Colonic mucosa (tissue), 4 donors: ENCODE data around the gene RBM47. TPM values are rescaled to one million over a fixed set of nuclear protein-coding genes. Genes with fewer than 3 reads are reported as not detected.
A peak's percentile ranks its signal among the peaks of the same experiment; 100 is the strongest.

Source experiments
- DNase-seq: peaks from one replicate; pipeline ENCODE4 v3.0.0-alpha.2; 2020
- H3K27ac ChIP-seq: fragments of 200-600 bp; one replicate; pipeline ENCODE4 v1.8.0; 2021
- H3K27me3 ChIP-seq: fragments of 200-600 bp; one replicate; pipeline ENCODE4 v1.8.0; 2021
- H3K36me3 ChIP-seq: fragments of 200-600 bp; one replicate; pipeline ENCODE4 v1.8.0; 2021
- H3K4me1 ChIP-seq: fragments of 200-600 bp; one replicate; pipeline ENCODE4 v1.8.0; 2021; ENCODE audit warnings: mild to moderate bottlenecking
- H3K4me3 ChIP-seq: fragments of 200-600 bp; one replicate; pipeline ENCODE4 v1.8.0; 2021
- H3K9ac ChIP-seq, 2 donors: one replicate each; pipeline ENCODE4 v1.7.0; 2013; ENCODE audit warnings: control low read depth in 2 of 2, low read depth in 2 of 2, low read length in 2 of 2
- H3K9me3 ChIP-seq: fragments of 200-600 bp; one replicate; pipeline ENCODE4 v1.8.0; 2021
- intact Hi-C: fragments of 100-400 bp; cut with DNase I; formaldehyde crosslinking; loops from one replicate; pipeline ENCODE4 v1.14.1; 2022
- total RNA-seq, 2 donors: library from RNA; stranded (reverse); fragmentation: NEBNext Ultra II Directional in 1 of 2; extraction: Animal tissue kit (Norgen Biotek cat#: 25700) in 1 of 2; gene quantifications; one replicate each; pipeline ENCODE4 v1.2.1, GENCODE V29; 2021
- TF ChIP-seq, protein P1 (sequence below): fragments of 200-600 bp; IDR thresholded peaks from one replicate; pipeline ENCODE4 v1.8.0; 2022; ENCODE audit warnings: antibody characterized with exemption, mild to moderate bottlenecking
- donor health status: healthy.
- donor health status: DM: no; HTN: no; CAD: no.
- donor health status: DM: no; HTN: no; CAD: no.

Gene RBM47
- total RNA-seq, 2 donors from 2014 or later = 279 to 281 TPM

DNA sequence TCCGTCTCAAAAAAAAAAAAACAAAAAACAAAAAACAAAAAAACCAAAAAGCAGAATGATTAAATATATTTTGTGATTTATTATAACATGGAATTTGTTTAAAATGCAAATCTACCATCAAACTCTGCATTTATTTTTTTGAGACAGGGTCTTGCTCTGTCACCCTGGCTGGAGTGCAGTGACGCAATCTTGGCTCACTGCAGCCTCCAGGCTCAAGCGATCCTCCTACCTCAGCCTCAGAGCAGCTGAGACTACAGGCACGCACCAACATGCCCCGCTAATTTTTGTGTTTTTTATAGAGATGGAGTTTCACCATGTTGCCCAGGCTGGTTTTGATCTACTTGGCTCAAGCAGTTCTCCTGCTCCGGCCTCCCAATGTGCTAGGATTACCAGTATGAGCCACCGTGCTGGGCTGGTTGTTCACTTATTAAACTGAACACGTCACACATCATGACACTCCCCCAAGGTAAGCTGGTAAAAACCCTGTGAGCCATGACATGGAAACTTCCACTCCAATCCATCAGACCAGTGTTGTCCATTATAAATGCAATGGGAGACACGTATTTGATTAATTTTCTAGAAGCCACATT is 45.7 kb downstream of the RBM47 start:
- no peaks in the 10 kb centered on the region for H3K9me3 ChIP-seq
- TF ChIP-seq, protein P1, sequence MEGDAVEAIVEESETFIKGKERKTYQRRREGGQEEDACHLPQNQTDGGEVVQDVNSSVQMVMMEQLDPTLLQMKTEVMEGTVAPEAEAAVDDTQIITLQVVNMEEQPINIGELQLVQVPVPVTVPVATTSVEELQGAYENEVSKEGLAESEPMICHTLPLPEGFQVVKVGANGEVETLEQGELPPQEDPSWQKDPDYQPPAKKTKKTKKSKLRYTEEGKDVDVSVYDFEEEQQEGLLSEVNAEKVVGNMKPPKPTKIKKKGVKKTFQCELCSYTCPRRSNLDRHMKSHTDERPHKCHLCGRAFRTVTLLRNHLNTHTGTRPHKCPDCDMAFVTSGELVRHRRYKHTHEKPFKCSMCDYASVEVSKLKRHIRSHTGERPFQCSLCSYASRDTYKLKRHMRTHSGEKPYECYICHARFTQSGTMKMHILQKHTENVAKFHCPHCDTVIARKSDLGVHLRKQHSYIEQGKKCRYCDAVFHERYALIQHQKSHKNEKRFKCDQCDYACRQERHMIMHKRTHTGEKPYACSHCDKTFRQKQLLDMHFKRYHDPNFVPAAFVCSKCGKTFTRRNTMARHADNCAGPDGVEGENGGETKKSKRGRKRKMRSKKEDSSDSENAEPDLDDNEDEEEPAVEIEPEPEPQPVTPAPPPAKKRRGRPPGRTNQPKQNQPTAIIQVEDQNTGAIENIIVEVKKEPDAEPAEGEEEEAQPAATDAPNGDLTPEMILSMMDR = no peak
- H3K36me3 ChIP-seq = no peaks in the 10 kb centered on the region
- H3K9ac ChIP-seq = no peak overlapping the region
- intact Hi-C loops = no loop called here
- no peak overlapping the region for H3K27ac ChIP-seq
- no peaks in the 10 kb centered on the region for H3K27me3 ChIP-seq
- H3K4me1 ChIP-seq = no peaks in the 10 kb centered on the region
- no peak for DNase-seq
- no peak overlapping the region for H3K4me3 ChIP-seq

DNA sequence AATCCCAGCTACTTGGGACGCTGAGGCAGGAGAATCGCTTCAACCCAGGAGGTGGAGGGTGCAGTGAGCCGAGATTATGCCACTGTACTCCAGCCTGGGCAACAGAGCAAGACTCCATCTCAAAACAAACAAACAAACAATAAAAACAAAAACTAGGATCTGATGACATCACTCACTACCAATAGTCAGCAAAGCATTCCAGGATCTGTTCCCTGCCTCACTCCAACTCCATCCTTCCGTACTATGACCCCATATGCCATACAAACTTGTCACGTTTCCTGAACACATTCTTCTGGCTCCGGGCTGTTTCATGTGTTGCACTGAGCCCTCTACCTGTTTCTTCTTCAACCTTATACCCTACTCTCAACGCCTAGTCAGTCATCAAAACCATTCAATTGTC is 47.3 kb downstream of the RBM47 start:
- Histone ChIP-seq H3K27ac (no peak overlapping the region), H3K36me3 (no peaks in the 10 kb centered on the region), H3K9me3 (no peaks in the 10 kb centered on the region), H3K4me1 (no peaks in the 10 kb centered on the region), H3K4me3 (no peak overlapping the region), H3K27me3 (no peaks in the 10 kb centered on the region), H3K9ac (no peak overlapping the region)
- no peak for DNase-seq
- intact Hi-C loops = no loop called here
- TF ChIP-seq, protein P1 = no peak

DNA sequence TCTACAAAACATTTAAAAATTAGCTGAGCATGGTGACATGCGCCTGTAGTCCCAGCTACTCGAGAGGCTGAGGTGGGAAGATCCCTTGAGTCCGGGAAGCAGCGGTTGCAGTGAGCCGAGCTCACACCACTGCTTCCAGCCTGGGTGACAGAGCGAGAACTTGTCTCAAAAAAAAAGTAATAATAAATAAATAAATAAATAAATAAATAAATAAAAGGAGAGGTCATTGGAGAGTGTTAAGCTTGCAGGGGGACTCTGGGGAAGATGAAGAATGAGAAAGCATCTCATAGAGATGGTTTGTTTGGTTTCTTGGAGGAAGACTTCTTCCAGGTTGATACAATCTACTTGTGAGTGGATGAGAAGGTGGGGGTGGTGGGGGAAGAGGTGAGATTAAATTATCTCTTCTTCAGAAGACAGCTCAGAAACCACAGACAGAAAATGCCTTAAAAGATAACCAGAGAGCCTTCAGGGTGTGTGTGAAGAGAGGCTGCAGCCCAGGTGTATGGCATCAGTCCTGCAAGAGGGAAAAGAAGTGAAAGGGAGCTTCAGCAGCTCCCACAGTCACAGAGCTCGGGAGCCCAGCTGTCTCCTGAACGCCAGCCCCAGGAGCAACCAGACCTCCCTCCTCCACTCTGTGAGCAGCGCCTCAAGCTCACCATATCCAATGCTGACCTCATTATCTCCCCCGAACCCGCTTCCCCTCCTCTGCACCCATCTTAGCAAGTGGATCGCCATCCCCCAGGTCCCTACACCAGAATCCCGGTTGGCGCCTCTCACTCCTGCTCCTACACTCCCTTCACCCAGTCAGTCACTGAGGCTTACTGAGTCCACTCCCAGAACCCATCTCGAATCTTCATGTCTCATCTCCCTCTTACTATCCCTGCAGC is 48.2 kb downstream of the RBM47 start:
- intact Hi-C loops = no loop called here
- no peak for DNase-seq
- Histone ChIP-seq H3K9ac (no peak overlapping the region), H3K4me1 (no peaks in the 10 kb centered on the region), H3K27me3 (no peaks in the 10 kb centered on the region), H3K4me3 (no peak overlapping the region), H3K36me3 (no peaks in the 10 kb centered on the region), H3K27ac (no peak overlapping the region), H3K9me3 (no peaks in the 10 kb centered on the region)
- TF ChIP-seq, protein P1 = no peak

DNA sequence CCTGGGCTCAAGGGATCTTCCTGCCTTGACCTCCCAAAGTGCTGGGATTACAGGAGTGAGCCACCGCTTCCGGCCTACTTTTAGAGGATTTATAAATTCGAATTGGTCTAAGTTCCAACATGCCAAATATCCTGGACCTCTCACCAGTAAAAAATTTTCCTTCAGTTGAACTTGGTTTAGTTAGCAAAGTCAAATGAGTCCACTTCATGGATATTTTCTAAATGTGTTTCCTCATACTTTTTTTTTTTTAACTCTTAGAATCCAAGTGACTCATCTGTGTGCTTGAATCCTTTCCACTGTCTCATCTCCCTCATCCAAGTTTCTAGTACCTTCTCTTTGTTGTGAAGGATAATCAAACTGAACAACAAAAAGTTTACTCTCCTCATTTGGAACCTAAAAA is 49.7 kb downstream of the RBM47 start:
- Histone ChIP-seq H3K4me3 (no peak overlapping the region), H3K9me3 (no peaks in the 10 kb centered on the region), H3K27me3 (no peaks in the 10 kb centered on the region), H3K27ac (no peak overlapping the region), H3K9ac (no peak overlapping the region), H3K36me3 (no peaks in the 10 kb centered on the region), H3K4me1 (no peaks in the 10 kb centered on the region)
- intact Hi-C loops = no loop called here
- no peak for DNase-seq
- TF ChIP-seq, protein P1 = no peak

DNA sequence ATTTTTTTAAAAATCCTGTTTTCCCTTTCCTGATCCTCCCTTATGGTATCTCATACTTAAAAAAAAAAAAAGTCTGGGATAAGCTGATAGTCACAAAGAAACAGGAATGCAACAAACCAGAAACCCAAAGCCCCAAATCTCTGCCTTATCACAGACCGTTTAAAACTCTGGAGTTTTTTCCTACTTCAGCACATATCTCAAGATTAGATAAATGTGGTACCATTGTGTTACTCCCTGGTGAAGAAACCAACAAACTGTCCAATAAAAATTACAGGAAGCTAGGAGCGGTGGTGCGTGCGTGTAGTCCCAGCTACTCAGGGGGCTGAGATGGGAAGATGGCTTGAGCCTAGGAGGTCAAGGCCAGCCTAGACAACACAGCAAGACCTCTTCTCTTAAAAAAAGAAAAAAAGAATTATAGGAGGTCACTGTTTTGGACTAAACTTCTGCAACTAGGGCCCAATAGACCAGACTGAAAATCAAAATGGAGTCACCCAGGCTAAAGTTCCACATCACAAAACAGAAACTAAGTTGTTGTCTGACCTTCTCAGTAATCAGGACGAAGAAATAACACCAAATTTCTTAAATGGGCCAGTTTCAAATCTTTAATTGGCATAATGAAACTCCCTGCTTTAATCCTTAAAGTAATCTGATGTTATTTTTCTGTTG is 51.9 kb downstream of the RBM47 start:
- Histone ChIP-seq H3K27me3 (no peaks in the 10 kb centered on the region), H3K9ac (peak overlapping the region in 1 of 2 donors; percentile 66), H3K4me3 (no peak overlapping the region), H3K27ac (peak overlapping the region; percentile 79), H3K36me3 (no peaks in the 10 kb centered on the region), H3K4me1 (no peaks in the 10 kb centered on the region), H3K9me3 (no peaks in the 10 kb centered on the region)
- TF ChIP-seq, protein P1 = no peak
- DNase-seq = no peak
- intact Hi-C loops = no loop called here
